ENCODE data around the gene CNTFR. TPM values are rescaled to one million over a fixed set of nuclear protein-coding genes. Genes with fewer than 3 reads are reported as not detected.

Gene CNTFR
- total and polyA plus RNA-seq, 2 of the 8 experiments (the other 6 are each of a cell fraction or from before 2014, with no cell fraction given), result 1.2 to 4.2 TPM

- Histone ChIP-seq H2AFZ (ENCODE audit: low read length) (no peak overlapping the region), H4K8ac (ENCODE audit: extremely low read depth, insufficient read depth, low read length) (no peak overlapping the region), H4K20me1 (replicated peaks in 1 of 2; ENCODE audit: control insufficient read depth in 1 of 2, insufficient read depth in 2 of 2, low read length in 2 of 2) (no peaks in the 10 kb centered on the region), H3K56ac (replicated peaks; ENCODE audit: insufficient read length, low read depth, low read length) (no peak overlapping the region), H3K79me2 (ENCODE audit: control insufficient read depth in 1 of 2, insufficient read depth in 2 of 2, low read length in 2 of 2) (no peaks in the 10 kb centered on the region), H3K23ac (ENCODE audit: insufficient read length) (no peak overlapping the region), H3K9ac (replicated peaks in 1 of 4; ENCODE audit: extremely low read depth in 1 of 4, low read depth in 3 of 4, low read length in 3 of 4) (no peak overlapping the region), H3K4ac (replicated peaks; ENCODE audit: insufficient read length, low read depth, low read length) (no peak overlapping the region), H2BK12ac (ENCODE audit: low read depth, low read length) (no peak overlapping the region), H3K36me3 (ENCODE audit: control insufficient read depth in 2 of 4, insufficient read depth in 4 of 4, low read length in 3 of 4) (no peaks in the 10 kb centered on the region), H3K23me2 (ENCODE audit: low read depth, low read length) (no peaks in the 10 kb centered on the region), H2AK5ac (ENCODE audit: low read depth, low read length) (no peak overlapping the region), H2BK120ac (replicated peaks; ENCODE audit: low read depth, low read length) (no peak overlapping the region), H2BK15ac (ENCODE audit: low read length) (no peak overlapping the region; the same call in 1 of the 2 replicates), H2BK5ac (ENCODE audit: low read depth, low read length) (no peak overlapping the region), H3K4me3 (ENCODE audit: extremely low read depth in 1 of 4, insufficient read depth in 2 of 4, low read depth in 3 of 4, low read length in 4 of 4) (no peak overlapping the region), H3K14ac (ENCODE audit: insufficient read length) (no peak overlapping the region), H3K4me1 (replicated peaks in 1 of 4; ENCODE audit: control insufficient read depth in 3 of 4, insufficient read depth in 4 of 4, low read length in 3 of 4) (0 out of 7 replicates have a peak, but pooled peaks cover 0 to 3% (median 0%) of the 10 kb centered on the region in 4 experiments), H4K91ac (replicated peaks; ENCODE audit: insufficient read length, low read length) (no peak overlapping the region), H3K4me2 (ENCODE audit: insufficient read depth in 1 of 2, low read depth in 2 of 2, low read length in 2 of 2) (no peak overlapping the region), H4K5ac (ENCODE audit: insufficient read length, low read depth, low read length) (no peak overlapping the region), H3K79me1 (ENCODE audit: low read depth, low read length) (no peaks in the 10 kb centered on the region), H2BK20ac (ENCODE audit: low read length) (no peak overlapping the region), H3K27ac (ENCODE audit: low read depth, low read length) (no peak overlapping the region), H3K27me3 (replicated peaks in 1 of 4; ENCODE audit: control insufficient read depth in 3 of 4, extremely low read depth in 1 of 4, insufficient read depth in 3 of 4, low read length in 3 of 4) (no peaks in the 10 kb centered on the region), H3K18ac (ENCODE audit: extremely low read depth, low read length) (no peak overlapping the region), H3K9me3 (ENCODE audit: insufficient read depth in 2 of 2, low read depth in 1 of 2, low read length in 1 of 2) (no peaks in the 10 kb centered on the region)
- WGBS, 2 experiments (ENCODE audit: extremely low coverage in 1 of 2, insufficient coverage in 1 of 2, insufficient read length in 1 of 2, insufficient replicate concordance in 2 of 2, low coverage in 1 of 2, low lambda C conversion rate in 2 of 2, missing lambda C conversion rate in 1 of 2), result 88% methylated on average over 8 of the region's 10 CpGs; no CpG with 5 or more reads in 1 of the 2 experiments
- CTCF ChIA-PET (ENCODE audit: partially characterized antibody), result interaction anchor here (0.8 to 8.8 kb wide), 29 partner anchors 9 to 144 kb away, joined by 3 to 114 read pairs (median 14); partner anchors contain the start of genes DNAI1, FAM219A and GALT
- TF ChIP-seq, protein P1, sequence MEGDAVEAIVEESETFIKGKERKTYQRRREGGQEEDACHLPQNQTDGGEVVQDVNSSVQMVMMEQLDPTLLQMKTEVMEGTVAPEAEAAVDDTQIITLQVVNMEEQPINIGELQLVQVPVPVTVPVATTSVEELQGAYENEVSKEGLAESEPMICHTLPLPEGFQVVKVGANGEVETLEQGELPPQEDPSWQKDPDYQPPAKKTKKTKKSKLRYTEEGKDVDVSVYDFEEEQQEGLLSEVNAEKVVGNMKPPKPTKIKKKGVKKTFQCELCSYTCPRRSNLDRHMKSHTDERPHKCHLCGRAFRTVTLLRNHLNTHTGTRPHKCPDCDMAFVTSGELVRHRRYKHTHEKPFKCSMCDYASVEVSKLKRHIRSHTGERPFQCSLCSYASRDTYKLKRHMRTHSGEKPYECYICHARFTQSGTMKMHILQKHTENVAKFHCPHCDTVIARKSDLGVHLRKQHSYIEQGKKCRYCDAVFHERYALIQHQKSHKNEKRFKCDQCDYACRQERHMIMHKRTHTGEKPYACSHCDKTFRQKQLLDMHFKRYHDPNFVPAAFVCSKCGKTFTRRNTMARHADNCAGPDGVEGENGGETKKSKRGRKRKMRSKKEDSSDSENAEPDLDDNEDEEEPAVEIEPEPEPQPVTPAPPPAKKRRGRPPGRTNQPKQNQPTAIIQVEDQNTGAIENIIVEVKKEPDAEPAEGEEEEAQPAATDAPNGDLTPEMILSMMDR (IDR thresholded peaks at IDR 0.05; ENCODE audit: control extremely low read depth in 1 of 3, insufficient read depth in 1 of 3, low read depth in 1 of 3, low read length in 3 of 3), result no peak
- TF ChIP-seq JUND (IDR thresholded peaks at IDR 0.05; ENCODE audit: low read length), result no peak
- TF ChIP-seq POLR2AphosphoS5 (IDR thresholded peaks at IDR 0.05; ENCODE audit: low read depth, low read length), result no peak
- no peak for TF ChIP-seq TAF1 (IDR thresholded peaks at IDR 0.05; ENCODE audit: low read depth, low read length)
- TF ChIP-seq KDM5A (IDR thresholded peaks at IDR 0.05; ENCODE audit: low read length), result no peak
- TF ChIP-seq BRCA1 (IDR thresholded peaks at IDR 0.05; ENCODE audit: low read depth, low read length), result no peak
- no peak for TF ChIP-seq TBP (IDR thresholded peaks at IDR 0.05; ENCODE audit: low read depth, low read length)
- POLR2A ChIA-PET (ENCODE audit: partially characterized antibody), result interaction anchor here (2.0 kb wide), 1 partner anchor 12 kb away, joined by 6 read pairs; no protein-coding TSS in a partner anchor
- no peak for DNase-seq (ENCODE audit: low read depth in 1 of 2, low spot score in 2 of 2)
- FAIRE-seq, result no peak
Observed at GRCh38 chr9:34502471-34502870, 87.1 kb downstream of the CNTFR start.

Measured in H1 (cell line).